Karpas-422 (cell line): ENCODE measurements around the gene PAPOLG. TPM values are rescaled to one million over a fixed set of nuclear protein-coding genes. Genes with fewer than 3 reads are reported as not detected.

ENCODE experiments used
- DNase-seq: peaks from one replicate; pipeline ENCODE4 v3.0.0-alpha.2; 2015
- H2AFZ ChIP-seq: fragments of 200-600 bp; sonication (generic); 2 replicates; pipeline ENCODE4 v1.6.1; 2014; ENCODE audit warnings: antibody characterized with exemption, low read length, mixed read lengths
- H3K27ac ChIP-seq: fragments of 200-600 bp; sonication (generic); 2 replicates; pipeline ENCODE4 v1.5.1; 2014; ENCODE audit warnings: mild to moderate bottlenecking, low read length, moderate library complexity
- H3K27me3 ChIP-seq: fragments of 200-600 bp; sonication (generic); 2 replicates; pipeline ENCODE4 v1.6.1; 2014; ENCODE audit warnings: low read length, mixed read lengths
- H3K36me3 ChIP-seq: fragments of 200-600 bp; sonication (generic); 2 replicates; pipeline ENCODE4 v1.6.1; 2014; ENCODE audit warnings: low read length, mixed read lengths; ENCODE audit not compliant: insufficient read depth
- H3K4me1 ChIP-seq: fragments of 200-600 bp; sonication (generic); 2 replicates; pipeline ENCODE4 v1.6.1; 2014; ENCODE audit warnings: mild to moderate bottlenecking, low read length, mixed read lengths
- H3K4me2 ChIP-seq: fragments of 200-600 bp; sonication (generic); 2 replicates; pipeline ENCODE4 v1.6.1; 2014; ENCODE audit warnings: low read length, low read depth, mild to moderate bottlenecking; ENCODE audit not compliant: poor library complexity, severe bottlenecking
- H3K4me3 ChIP-seq: fragments of 200-600 bp; sonication (generic); 2 replicates; pipeline ENCODE4 v1.5.1; 2014; ENCODE audit warnings: mild to moderate bottlenecking, antibody characterized with exemption, low read length, mixed read lengths
- H3K79me2 ChIP-seq: fragments of 200-600 bp; sonication (generic); 2 replicates; pipeline ENCODE4 v1.6.1; 2014; ENCODE audit warnings: mild to moderate bottlenecking, low read length, mixed read lengths
- H3K9ac ChIP-seq: fragments of 200-600 bp; sonication (generic); 2 replicates; pipeline ENCODE4 v1.6.0; 2014; ENCODE audit warnings: low read length
- H3K9me2 ChIP-seq: fragments of 200-600 bp; sonication (generic), shearing (Covaris generic); replicated peaks from 2 replicates; pipeline ENCODE4 v1.6.0; 2014; ENCODE audit warnings: mild to moderate bottlenecking, low read length, moderate library complexity; ENCODE audit not compliant: insufficient read depth
- H3K9me3 ChIP-seq: fragments of 300-700, 200-600 bp; sonication (generic); 2 replicates; pipeline ENCODE4 v1.6.1; 2014; ENCODE audit warnings: low read length, mixed read lengths
- H4K20me1 ChIP-seq: fragments of 200-600 bp; sonication (generic); 2 replicates; pipeline ENCODE4 v1.6.1; 2014; ENCODE audit warnings: mild to moderate bottlenecking, antibody characterized with exemption, low read length, low read depth; ENCODE audit not compliant: insufficient read depth
- total RNA-seq: library from RNA; depleted of rRNA; stranded (reverse); fragments of >200 nt; shearing (Covaris generic); gene quantifications from 2 replicates; pipeline ENCODE4 v1.2.3, GENCODE V29; 2014; ENCODE audit warnings: low replicate concordance

PAPOLG gene
- total RNA-seq, 1 experiment from 2014 or later: 41.3 TPM

- Histone ChIP-seq H3K27ac (no peak overlapping the region), H3K4me3 (no peak overlapping the region), H3K79me2 (0 out of 2 replicates have a peak, but pooled peaks cover 6% of the 10 kb centered on the region), H3K36me3 (peaks cover 51% of the 10 kb centered on the region), H3K27me3 (no peaks in the 10 kb centered on the region), H3K9me2 (no peaks in the 10 kb centered on the region), H4K20me1 (no peaks in the 10 kb centered on the region), H3K9ac (no peak overlapping the region), H3K4me2 (no peak overlapping the region), H3K4me1 (no peaks in the 10 kb centered on the region), H2AFZ (no peak overlapping the region), H3K9me3 (no peaks in the 10 kb centered on the region)
- DNase-seq: no peak
These were observed 24.7 kb downstream of the PAPOLG start for GRCh38 chr2:60780721-60781120.

GRCh38 chr2:60793169-60793568 lies 37.1 kb downstream of the PAPOLG start:
- DNase-seq: no peak
- no peak overlapping the region for H3K4me3 ChIP-seq
- H3K4me1 ChIP-seq: peaks cover 11% of the 10 kb centered on the region
- H3K27ac ChIP-seq: no peak overlapping the region
- no peak overlapping the region for H2AFZ ChIP-seq
- no peaks in the 10 kb centered on the region for H3K9me2 ChIP-seq
- H3K36me3 ChIP-seq: peaks cover 61% of the 10 kb centered on the region
- no peaks in the 10 kb centered on the region for H3K27me3 ChIP-seq
- 0 out of 2 replicates have a peak, but pooled peaks cover 4% of the 10 kb centered on the region for H3K79me2 ChIP-seq
- H3K9ac ChIP-seq: no peak overlapping the region
- no peaks in the 10 kb centered on the region for H4K20me1 ChIP-seq
- no peak overlapping the region for H3K4me2 ChIP-seq
- H3K9me3 ChIP-seq: no peaks in the 10 kb centered on the region

GRCh38 chr2:60794271-60794863 lies 38.3 kb downstream of the PAPOLG start:
- Histone ChIP-seq H3K36me3 (peaks cover 64% of the 10 kb centered on the region; the same call in 1 of the 2 replicates), H4K20me1 (no peaks in the 10 kb centered on the region), H3K27ac (no peak overlapping the region), H3K9me2 (no peaks in the 10 kb centered on the region), H3K4me3 (no peak overlapping the region), H3K27me3 (no peaks in the 10 kb centered on the region), H3K4me2 (no peak overlapping the region), H3K9me3 (no peaks in the 10 kb centered on the region), H3K79me2 (no peaks in the 10 kb centered on the region), H2AFZ (no peak overlapping the region), H3K4me1 (peaks cover 11% of the 10 kb centered on the region), H3K9ac (no peak overlapping the region)
- DNase-seq: peak; percentile 78

- H3K79me2 ChIP-seq: no peaks in the 10 kb centered on the region
- peaks cover 11% of the 10 kb centered on the region for H3K4me1 ChIP-seq
- H3K9ac ChIP-seq: no peak overlapping the region
- H3K4me3 ChIP-seq: no peak overlapping the region
- peak; percentile 63 for DNase-seq
- no peaks in the 10 kb centered on the region for H3K9me3 ChIP-seq
- peaks cover 61% of the 10 kb centered on the region; the same call in 1 of the 2 replicates for H3K36me3 ChIP-seq
- H2AFZ ChIP-seq: no peak overlapping the region
- no peaks in the 10 kb centered on the region for H4K20me1 ChIP-seq
- no peak overlapping the region for H3K4me2 ChIP-seq
- peak overlapping the region; percentile 51 for H3K27ac ChIP-seq
- H3K27me3 ChIP-seq: no peaks in the 10 kb centered on the region
- no peaks in the 10 kb centered on the region for H3K9me2 ChIP-seq
These were observed 40.8 kb downstream of the PAPOLG start for GRCh38 chr2:60796573-60797509.

GRCh38 chr2:60804473-60804872 lies 48.4 kb downstream of the PAPOLG start:
- Histone ChIP-seq H3K79me2 (no peaks in the 10 kb centered on the region), H3K9ac (no peak overlapping the region), H4K20me1 (no peaks in the 10 kb centered on the region), H3K9me2 (no peaks in the 10 kb centered on the region), H3K9me3 (no peaks in the 10 kb centered on the region), H3K27me3 (no peaks in the 10 kb centered on the region), H3K4me3 (no peak overlapping the region), H3K27ac (no peak overlapping the region), H3K36me3 (peaks cover 20% of the 10 kb centered on the region; the same call in 1 of the 2 replicates), H3K4me1 (peaks cover 15% of the 10 kb centered on the region), H2AFZ (no peak overlapping the region), H3K4me2 (no peak overlapping the region)
- DNase-seq: no peak

- no peak for DNase-seq
- Histone ChIP-seq H3K79me2 (no peaks in the 10 kb centered on the region), H3K4me2 (peak overlapping the region; percentile 37), H3K4me3 (no peak overlapping the region), H2AFZ (peak overlapping the region; percentile 45; the same call in 1 of the 2 replicates), H3K27me3 (no peaks in the 10 kb centered on the region), H3K9me3 (no peaks in the 10 kb centered on the region), H3K9ac (no peak overlapping the region; the same call in 1 of the 2 replicates), H3K36me3 (peaks cover 10% of the 10 kb centered on the region; the same call in 1 of the 2 replicates), H3K27ac (no peak overlapping the region), H4K20me1 (no peaks in the 10 kb centered on the region), H3K4me1 (peaks cover 15% of the 10 kb centered on the region), H3K9me2 (no peaks in the 10 kb centered on the region)
These were observed 50.5 kb downstream of the PAPOLG start for GRCh38 chr2:60806595-60806987.

GRCh38 chr2:60806988-60807681 lies 51.1 kb downstream of the PAPOLG start:
- Histone ChIP-seq H4K20me1 (no peaks in the 10 kb centered on the region), H3K27me3 (no peaks in the 10 kb centered on the region), H3K27ac (0 out of 2 replicates have a peak overlapping the region, but pooled peaks have one; percentile 15), H3K9ac (no peak overlapping the region; the same call in 1 of the 2 replicates), H3K9me3 (no peaks in the 10 kb centered on the region), H2AFZ (peak overlapping the region; percentile 45), H3K9me2 (no peaks in the 10 kb centered on the region), H3K36me3 (peaks cover 5% of the 10 kb centered on the region; the same call in 1 of the 2 replicates), H3K4me1 (peaks cover 15% of the 10 kb centered on the region), H3K4me2 (peak overlapping the region; percentile 37), H3K4me3 (no peak overlapping the region), H3K79me2 (no peaks in the 10 kb centered on the region)
- peak; percentile 65 for DNase-seq
